Measurements from ENCODE around the gene ELMO1.

DNA sequence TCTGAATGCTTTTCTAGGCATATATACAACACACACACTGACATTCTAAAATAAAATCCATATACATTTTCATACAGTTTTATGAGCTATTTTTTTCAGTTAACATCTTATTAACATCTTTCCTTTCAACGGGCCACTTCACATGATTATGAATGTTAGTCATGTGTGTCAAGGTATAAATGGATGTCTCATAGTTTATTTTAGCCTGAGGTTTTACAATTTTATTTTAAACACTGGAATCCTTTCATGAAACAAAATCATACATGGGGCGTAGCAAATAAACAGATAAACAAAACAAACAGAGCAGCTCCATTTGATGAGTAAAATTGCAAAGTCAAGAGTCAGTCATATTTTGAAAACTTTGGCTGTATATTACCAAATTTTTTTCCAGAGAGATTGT lies 604.3 kb downstream of the ELMO1 start:
- TF ChIP-seq, protein P1, sequence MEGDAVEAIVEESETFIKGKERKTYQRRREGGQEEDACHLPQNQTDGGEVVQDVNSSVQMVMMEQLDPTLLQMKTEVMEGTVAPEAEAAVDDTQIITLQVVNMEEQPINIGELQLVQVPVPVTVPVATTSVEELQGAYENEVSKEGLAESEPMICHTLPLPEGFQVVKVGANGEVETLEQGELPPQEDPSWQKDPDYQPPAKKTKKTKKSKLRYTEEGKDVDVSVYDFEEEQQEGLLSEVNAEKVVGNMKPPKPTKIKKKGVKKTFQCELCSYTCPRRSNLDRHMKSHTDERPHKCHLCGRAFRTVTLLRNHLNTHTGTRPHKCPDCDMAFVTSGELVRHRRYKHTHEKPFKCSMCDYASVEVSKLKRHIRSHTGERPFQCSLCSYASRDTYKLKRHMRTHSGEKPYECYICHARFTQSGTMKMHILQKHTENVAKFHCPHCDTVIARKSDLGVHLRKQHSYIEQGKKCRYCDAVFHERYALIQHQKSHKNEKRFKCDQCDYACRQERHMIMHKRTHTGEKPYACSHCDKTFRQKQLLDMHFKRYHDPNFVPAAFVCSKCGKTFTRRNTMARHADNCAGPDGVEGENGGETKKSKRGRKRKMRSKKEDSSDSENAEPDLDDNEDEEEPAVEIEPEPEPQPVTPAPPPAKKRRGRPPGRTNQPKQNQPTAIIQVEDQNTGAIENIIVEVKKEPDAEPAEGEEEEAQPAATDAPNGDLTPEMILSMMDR (optimal IDR thresholded peaks at IDR 0.05 in 1 of 3, IDR thresholded peaks at IDR 0.05 in 1 of 3, conservative IDR thresholded peaks at IDR 0.05 in 1 of 3; ENCODE audit: extremely low read depth in 1 of 3, insufficient read depth in 2 of 3, low read length in 3 of 3): no peak
- no peak for TF ChIP-seq EZH2 (IDR thresholded peaks at IDR 0.05; ENCODE audit: low read length)

Data from keratinocyte (primary cell).